Lower leg skin (tissue), 4 donors: ENCODE data around the gene ARHGAP28. TPM values are rescaled to one million over a fixed set of nuclear protein-coding genes. Genes with fewer than 3 reads are reported as not detected.

ENCODE experiments used
- DNase-seq, 2 donors: peaks; one replicate each; pipeline ENCODE4 v3.0.0-alpha.2; 2019; ENCODE audit warnings: low spot score in 2 of 2
- H3K4me3 ChIP-seq: fragments of 200-600 bp; sonication (generic); 2 replicates; pipeline ENCODE4 v1.5.1; 2017; ENCODE audit warnings: mild to moderate bottlenecking, low read depth; ENCODE audit not compliant: poor library complexity, severe bottlenecking
- CTCF ChIP-seq, 3 donors: fragments of 450-650 bp; IDR thresholded peaks; one replicate each; pipeline ENCODE4 v1.5.1; 2016; ENCODE audit warnings: antibody characterized with exemption in 3 of 3, mild to moderate bottlenecking in 3 of 3, moderate library complexity in 2 of 3
- POLR2A ChIP-seq, 2 donors: fragments of 450-650 bp; IDR thresholded peaks; one replicate each; pipeline ENCODE4 v1.6.1; 2016 to 2017; ENCODE audit warnings: antibody characterized with exemption in 2 of 2, mild to moderate bottlenecking in 1 of 2, moderate library complexity in 1 of 2
- WGBS, 2 donors: methylation state at CpG; one replicate each; pipeline ENCODE4 v1.1.5; 2018; 5-methylcytosine and 5-hydroxymethylcytosine counted together
- intact Hi-C: fragments of 100-400 bp; cut with DNase I; formaldehyde crosslinking; loops from one replicate; pipeline ENCODE4 v1.15.0; 2023; ENCODE audit warnings: low total_unique reads
- total RNA-seq, 4 donors: library from RNA; depleted of rRNA; stranded (reverse); fragments of >200 nt; gene quantifications; one replicate each; pipeline ENCODE4 v1.1.0, GENCODE V29; 2016

ARHGAP28 gene
- total RNA-seq, 4 donors from 2014 or later, result 1.4 to 5.9 (median 2.8) TPM

- whole genome bisulfite sequencing, 2 donors, result 73 to 86% methylated on average over 6 of the region's 6 CpGs
- no peak for DNase-seq
These were observed 54.5 kb downstream of the ARHGAP28 start for GRCh38 chr18:6784046-6784445.

GRCh38 chr18:6785001-6785400 lies 55.5 kb downstream of the ARHGAP28 start:
- TF ChIP-seq CTCF (IDR thresholded peaks at IDR 0.05), result no peak
- no peak for TF ChIP-seq POLR2A (IDR thresholded peaks at IDR 0.05)
- 53 to 61% methylated on average over 2 of the region's 2 CpGs for WGBS, 2 donors
- H3K4me3 ChIP-seq, result no peak overlapping the region
- DNase-seq, result no peak
- intact Hi-C loops, result no loop called here

More at GRCh38 chr18:6784046-6784445, 54.5 kb downstream of the ARHGAP28 start:
- no peak overlapping the region for H3K4me3 ChIP-seq
- no peak for TF ChIP-seq POLR2A (IDR thresholded peaks at IDR 0.05)
- no peak for TF ChIP-seq CTCF (IDR thresholded peaks at IDR 0.05)
- intact Hi-C loops, result no loop called here

- TF ChIP-seq POLR2A (IDR thresholded peaks at IDR 0.05) (no peak), CTCF (IDR thresholded peaks at IDR 0.05) (no peak)
- DNase-seq, result no peak
- intact Hi-C loops, result no loop called here
- H3K4me3 ChIP-seq, result no peak overlapping the region
- 74 to 91% methylated on average over 3 of the region's 3 CpGs for WGBS, 2 donors
These were observed 55.9 kb downstream of the ARHGAP28 start for GRCh38 chr18:6785411-6785810.

GRCh38 chr18:6792391-6792790 lies 62.9 kb downstream of the ARHGAP28 start:
- H3K4me3 ChIP-seq, result no peak overlapping the region
- no peak for DNase-seq
- 87% methylated on average over 5 of the region's 5 CpGs for WGBS, 2 donors
- TF ChIP-seq POLR2A (IDR thresholded peaks at IDR 0.05), result no peak
- no peak for TF ChIP-seq CTCF (IDR thresholded peaks at IDR 0.05)
- intact Hi-C loops, result no loop called here

- intact Hi-C loops, result no loop called here
- TF ChIP-seq POLR2A (IDR thresholded peaks at IDR 0.05), result no peak
- no peak for TF ChIP-seq CTCF (IDR thresholded peaks at IDR 0.05)
- H3K4me3 ChIP-seq, result no peak overlapping the region
- DNase-seq, result no peak
- WGBS, 2 donors, result 80 to 89% methylated on average over 5 of the region's 5 CpGs
These were observed 63.9 kb downstream of the ARHGAP28 start for GRCh38 chr18:6793455-6793854.

- H3K4me3 ChIP-seq, result no peak overlapping the region
- no peak for DNase-seq
- 76 to 87% methylated on average over 2 of the region's 2 CpGs for WGBS, 2 donors
- TF ChIP-seq CTCF (IDR thresholded peaks at IDR 0.05), result no peak
- TF ChIP-seq POLR2A (IDR thresholded peaks at IDR 0.05), result no peak
- intact Hi-C loops, result no loop called here
These were observed 64.5 kb downstream of the ARHGAP28 start for GRCh38 chr18:6793986-6794385.
